Stimulated activated CD8-positive, alpha-beta memory T cell treated with anti-CD3 and anti-CD28 coated beads, Interleukin-12 subunit alpha, Interleukin-12 subunit beta, amount 100 ng/mL, for 1 hour (primary cell): ENCODE results near the gene GLTPD2.
"Not testable (repeated sequence)": the region's sequence is repeated elsewhere in the genome, so short reads cannot be mapped to it uniquely, and the experiment has no call there.

Source experiments
- DNase-seq: peaks from one replicate; pipeline ENCODE4 v3.0.0-alpha.2; 2020; ENCODE audit warnings: low read depth

Gene GLTPD2

DNA sequence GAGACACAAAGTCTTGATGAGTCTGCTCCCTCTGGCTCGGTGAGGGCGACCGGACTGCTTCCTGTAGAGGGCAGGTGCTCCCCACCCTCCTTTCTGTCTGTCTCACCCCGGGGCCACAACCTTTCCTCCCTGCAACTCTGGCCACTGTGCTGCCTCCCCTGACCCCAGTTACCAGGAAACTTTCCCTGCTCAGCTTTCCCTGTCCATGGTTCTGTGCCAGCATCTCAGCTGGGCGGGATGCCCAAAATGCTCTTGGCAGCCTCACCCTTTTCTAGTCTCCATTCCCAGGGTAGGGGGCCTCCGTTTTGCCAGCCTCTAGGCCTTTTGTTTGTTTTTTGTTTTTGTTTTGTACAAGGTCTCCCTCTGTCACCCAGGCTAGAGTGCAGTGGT lies 19.6 kb downstream of the GLTPD2 start:
- DNase-seq: no peak

DNA sequence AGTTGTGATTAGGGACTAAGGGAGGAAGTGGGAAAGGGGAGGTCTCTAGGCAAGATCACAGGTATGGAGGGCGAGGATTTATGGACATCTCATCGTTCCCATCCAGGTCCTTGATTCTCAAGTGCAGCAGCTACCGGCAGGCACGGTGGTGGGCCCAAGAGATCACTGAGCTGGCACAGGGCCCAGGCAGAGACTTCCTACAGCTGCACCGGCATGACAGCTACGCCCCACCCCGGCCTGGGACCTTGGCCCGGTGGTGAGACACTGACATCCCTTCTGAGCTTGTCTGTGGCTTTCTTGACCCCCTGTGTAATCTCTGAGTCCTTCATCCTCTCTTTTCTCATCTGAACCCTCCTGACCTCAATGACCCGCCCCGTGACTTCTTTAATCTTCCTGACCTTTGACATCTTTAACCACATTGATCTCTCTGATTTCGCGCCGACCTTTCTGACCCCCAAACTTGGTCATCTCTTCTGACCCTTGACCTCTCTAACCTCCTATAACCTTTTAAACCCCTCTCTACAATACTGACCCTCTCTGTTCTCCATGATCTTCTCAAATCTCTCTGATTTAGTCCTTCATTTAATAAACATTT lies 22.0 kb downstream of the GLTPD2 start:
- DNase-seq: no peak

DNA sequence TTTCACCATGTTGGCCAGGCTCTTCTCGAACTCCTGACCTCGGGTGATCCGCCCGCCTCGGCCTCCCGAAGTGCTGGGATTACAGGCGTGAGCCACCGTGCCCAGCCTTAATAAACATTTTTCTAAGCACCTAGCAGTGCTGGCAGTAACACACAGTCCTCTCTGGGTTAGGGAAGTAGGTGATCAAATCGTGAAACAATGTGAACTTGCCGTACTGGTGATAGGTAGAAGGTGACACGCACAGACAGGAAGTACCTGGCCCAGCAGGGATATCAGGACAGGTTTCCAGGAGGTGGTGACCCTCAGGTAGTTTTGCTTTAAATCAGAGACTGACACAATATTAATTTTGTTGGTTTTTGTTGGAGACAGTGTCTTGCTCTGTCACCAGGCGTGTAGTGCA lies 22.7 kb downstream of the GLTPD2 start:
- no peak for DNase-seq

DNA sequence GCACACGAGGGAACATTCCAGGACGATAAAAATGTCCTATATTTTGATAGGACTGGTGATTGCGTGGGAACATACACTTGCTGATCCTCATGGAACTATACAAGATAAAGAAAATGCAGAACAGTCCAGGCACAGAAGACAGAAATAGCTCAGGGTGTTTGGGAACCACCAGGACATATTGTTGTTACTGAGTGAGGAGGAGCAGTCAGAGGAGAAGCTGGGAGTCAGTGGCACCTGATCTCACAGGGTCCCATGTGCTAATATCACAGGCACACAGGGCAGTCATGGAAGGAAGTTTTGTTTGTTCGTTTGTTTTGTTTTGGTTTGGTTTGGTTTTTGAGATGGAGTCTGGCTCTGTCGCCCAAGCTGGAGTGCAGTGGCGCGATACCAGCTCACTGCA lies 23.9 kb downstream of the GLTPD2 start:
- no peak for DNase-seq

DNA sequence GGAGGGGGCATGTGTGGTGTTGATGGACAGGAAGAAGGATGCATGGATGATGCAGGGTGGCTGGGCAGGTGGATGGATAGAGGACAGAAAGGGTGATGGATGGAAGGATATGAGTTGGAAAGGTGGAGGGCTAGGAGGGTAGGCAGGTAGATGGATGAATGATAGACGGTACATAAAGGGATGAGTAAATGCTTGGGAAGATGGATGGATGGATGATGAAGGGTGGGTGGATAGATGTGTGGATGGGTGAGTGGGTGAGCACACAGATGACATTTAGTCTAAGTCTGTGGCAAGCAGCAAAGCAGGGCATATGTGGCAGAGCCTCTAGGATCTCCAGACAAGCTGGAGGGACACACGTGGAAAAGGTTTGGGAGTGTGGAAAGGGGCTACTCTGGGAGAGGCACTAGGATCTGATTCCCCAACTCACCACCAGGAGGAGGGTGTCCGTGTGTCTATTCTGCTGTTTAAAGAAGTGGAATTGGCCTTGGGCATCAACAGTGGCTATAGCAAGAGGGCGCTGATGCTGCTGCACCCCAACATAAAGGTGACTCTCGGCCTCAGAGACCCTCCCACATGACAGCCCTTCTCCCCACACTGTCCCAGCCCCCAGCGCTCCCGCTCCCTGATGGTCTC lies 26.4 kb downstream of the GLTPD2 start:
- no peak for DNase-seq

DNA sequence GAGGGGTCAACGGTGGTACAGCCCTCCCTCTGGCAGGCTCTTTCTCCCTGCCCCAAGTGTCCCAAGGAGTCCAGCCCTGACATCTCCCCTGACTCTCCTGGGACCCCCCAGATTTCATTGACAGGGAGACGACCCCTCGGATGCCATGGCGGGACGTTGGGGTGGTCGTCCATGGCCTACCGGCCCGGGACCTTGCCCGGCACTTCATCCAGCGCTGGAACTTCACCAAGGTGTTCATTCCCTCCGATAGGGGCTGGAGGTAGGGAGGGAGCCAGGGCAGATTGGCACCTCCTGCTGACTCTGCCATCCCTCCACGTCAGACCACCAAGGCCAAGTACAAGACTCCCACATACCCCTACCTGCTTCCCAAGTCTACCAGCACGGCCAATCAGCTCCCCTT lies 28.1 kb downstream of the GLTPD2 start:
- no peak for DNase-seq

DNA sequence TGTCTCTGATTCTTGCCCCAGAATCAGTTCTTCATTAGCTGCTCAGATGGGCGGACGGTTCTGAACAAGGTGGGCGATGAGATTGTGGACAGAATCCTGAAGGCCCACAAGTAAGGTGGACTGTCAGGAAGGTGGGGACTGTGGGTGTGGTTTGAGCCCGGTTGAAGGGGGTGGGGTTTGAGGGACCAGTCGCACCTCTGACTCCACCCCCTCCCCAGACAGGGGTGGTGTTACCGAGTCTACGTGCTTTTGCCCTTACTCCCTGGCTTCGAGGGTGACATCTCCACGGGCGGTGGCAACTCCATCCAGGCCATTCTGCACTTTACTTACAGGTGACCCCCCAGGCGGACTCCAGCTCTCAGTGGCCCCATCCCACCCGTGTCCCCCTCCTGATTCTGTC lies 29.5 kb downstream of the GLTPD2 start:
- DNase-seq: no peak

DNA sequence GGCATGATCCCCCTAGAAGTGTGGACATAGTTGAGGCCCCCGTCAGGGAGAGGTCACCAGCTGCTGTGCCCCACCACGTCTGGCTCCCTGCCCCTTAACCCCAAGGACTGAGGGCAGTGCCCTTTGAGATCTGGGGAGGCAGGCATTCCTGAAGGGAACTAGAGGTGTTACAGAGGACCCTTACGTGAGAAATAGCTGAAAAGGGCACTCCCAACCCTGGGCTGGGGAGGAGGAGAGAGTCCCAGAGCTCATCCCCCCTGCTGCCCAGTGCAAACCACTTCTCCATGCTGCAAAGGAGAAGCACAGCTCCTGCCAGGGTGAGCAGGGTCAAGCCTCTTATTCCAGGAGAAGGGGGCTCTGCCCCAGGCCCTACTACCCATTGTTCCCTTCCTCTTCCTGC lies 34.1 kb downstream of the GLTPD2 start:
- no peak for DNase-seq

DNA sequence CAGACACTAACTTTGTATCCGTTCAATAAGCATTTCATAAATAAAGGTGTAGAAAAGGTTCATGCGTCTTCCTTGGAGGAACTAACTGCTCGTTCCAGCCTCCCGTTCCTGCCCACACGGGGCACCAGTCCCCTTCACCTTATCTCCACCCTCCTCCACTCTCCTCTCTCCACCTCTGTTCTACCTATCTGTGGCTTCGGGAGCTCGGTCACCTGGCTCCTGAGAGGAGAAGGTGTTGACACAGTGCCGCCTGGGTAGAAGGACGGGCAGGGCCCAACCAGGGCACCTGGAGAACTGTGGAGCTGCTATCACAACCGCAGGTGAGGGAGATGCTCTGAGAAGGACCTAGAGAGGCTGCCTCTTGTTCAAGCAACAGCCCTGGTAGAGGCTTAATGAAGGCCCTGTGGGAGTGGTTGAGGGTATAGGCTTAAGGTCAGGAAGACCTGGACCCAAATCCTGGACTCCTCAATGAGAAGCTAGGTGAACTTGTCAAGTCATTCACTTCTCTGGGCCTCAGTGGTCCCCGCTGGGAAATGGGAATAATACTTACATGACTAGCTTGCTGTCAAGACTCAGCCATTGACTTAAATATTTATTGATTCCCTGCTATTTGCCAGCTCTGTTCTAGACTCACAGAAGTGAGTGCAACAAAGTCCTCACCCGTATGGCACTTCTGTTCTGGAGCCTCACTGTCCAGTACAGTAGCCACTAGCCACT lies 34.8 kb downstream of the GLTPD2 start:
- DNase-seq: no peak

DNA sequence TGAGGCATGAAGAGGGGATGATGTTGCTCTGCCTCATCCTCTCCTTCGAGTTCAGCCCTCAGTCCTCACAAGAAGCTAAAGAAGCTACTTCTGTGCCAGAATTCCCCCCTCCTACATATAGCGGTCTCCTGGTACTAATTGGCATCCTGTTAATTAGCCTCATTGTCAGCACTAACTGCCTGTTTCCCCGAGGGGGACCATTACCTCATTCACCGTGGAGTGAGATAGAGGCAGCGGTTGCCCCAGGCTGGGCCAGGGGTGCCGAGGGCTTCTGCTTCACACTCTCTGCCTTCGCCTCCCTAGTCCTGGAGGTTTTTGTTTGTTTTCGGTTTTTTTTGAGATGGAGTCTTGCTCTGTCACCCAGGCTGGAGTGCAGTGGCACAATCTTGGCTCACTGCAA lies 38.6 kb downstream of the GLTPD2 start:
- DNase-seq: no peak

DNA sequence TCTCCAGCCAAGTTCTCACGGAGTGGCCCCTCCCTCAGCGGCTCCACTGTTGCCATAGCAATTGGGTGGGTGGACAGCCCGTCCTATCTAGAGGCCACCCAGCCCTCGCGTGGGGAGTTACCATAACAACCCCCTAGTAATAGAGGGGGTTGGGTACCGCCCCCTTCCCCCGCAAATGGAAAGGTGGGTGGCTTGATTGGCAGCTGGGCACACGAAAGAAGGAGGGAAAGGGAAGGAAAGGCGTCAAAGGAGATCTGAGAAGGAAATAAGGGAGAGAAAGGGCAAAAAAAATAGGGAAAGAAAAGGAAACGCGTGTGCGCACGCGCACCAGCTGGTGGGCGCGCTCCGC lies 44.0 kb downstream of the GLTPD2 start:
- not testable (repeated sequence) for DNase-seq

DNA sequence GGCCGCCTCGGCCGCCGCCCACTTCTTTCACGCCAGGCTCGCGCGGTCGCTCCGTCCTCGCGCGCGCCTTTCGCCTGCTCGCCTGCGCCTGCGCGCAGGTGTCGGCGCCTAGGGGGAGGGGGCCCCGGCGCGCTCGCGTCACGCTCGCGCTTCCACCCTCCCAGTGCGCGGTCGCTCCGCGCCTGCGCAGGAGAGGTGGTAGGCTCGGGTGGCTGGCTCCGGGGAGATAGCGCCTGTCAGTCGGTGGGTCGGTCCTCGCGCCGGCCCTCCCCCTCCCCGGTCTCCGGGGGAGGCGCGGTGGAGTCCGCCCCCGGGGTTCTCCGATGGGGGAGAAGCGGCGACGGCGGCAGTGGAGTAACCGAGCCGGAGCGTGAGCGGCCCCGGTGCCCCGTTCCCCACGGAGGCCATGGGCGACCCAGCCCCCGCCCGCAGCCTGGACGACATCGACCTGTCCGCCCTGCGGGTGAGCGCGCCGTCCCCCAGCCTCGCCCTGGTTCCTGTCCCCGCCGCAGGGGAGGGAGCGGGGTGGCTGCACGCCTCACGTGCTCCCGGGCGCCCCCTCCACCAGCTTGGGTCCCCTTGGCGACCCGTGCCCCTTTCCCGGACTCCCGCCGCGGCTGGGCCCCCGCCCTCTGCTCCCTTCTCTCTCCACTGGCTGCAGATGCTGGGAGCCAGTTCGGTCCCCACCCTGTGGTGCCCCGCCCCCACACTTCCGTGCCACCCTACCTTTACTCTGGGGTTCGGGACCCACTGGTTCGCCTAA lies 44.6 kb downstream of the GLTPD2 start, which contains the start of gene MINK1:
Gene MINK1, plus strand, starts transcription at position 163 of the 763 bp plus-strand sequence. Its CDS starts 244 bp downstream, at position 407.
- DNase-seq: peak; percentile 79

DNA sequence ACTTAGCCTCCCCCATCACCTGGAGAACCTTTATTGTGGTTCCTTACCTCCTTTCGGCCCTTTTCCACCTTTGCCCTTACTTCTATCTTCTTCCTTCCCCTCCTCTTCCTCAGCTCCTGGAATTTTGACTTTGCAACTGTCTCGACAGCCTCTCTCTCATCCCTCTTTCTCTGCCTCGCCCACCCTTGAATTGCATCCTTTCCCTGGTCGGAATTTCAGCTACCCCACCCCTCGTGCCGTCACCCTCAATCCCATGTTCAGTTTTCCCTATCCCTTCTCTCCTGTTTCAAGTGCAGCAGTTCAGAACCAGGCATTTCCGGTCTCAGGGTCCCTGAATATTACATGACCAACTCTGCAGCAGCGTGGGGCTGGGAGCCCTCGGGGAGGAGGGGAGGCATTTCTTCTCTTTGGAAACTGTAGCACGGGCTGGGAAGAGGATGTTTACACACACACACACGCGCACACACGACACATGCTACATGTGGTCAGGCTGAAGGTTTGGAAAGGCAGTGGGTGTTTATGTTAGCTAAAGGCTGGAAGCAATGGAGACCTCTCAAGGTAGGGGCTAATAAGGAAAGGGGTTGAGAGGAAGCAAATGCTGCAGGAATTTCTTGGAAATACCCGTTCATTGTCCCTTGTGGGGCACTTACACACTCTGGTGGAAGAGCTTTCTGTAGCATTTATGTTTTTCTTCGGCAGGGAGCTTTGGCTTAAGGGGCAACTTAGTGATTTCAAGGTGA lies 45.3 kb downstream of the GLTPD2 start:
- DNase-seq: no peak

DNA sequence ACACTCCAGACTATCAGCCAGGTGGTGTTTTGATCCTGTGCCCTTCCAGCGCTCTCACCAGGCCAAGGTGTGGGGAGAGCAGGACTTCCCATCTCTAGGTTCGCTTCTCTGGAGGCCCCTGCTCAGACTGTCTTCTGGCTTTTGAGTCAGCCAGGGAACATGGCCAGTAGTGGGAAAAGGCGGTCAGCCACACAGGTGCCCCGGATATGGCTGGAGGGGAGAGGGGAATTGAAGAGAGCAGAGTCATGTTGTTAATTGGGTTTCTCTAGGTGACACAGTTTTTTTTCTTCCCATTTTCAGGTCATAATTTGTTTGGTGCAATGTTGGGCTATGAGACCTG lies 45.9 kb downstream of the GLTPD2 start:
- DNase-seq: no peak

DNA sequence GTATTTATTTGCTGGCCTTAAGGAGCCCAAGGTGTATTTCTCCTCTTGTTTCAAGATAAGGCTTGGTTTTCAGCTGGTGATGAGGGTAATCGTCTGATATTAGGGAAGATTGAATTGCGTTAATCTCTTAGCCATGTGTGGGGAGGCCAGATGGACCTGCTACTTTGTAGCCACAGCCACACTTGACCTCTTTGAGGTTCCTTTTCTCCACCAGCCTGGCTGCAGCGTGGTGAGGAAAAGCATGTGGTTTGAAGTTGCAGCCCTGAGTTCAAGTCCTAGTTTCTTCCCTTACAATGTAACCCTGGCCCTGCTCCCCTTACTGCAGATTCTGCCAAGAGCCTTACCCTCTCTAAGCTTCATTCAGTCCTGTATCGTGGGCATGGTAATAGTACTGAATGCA lies 47.5 kb downstream of the GLTPD2 start:
- DNase-seq: no peak

DNA sequence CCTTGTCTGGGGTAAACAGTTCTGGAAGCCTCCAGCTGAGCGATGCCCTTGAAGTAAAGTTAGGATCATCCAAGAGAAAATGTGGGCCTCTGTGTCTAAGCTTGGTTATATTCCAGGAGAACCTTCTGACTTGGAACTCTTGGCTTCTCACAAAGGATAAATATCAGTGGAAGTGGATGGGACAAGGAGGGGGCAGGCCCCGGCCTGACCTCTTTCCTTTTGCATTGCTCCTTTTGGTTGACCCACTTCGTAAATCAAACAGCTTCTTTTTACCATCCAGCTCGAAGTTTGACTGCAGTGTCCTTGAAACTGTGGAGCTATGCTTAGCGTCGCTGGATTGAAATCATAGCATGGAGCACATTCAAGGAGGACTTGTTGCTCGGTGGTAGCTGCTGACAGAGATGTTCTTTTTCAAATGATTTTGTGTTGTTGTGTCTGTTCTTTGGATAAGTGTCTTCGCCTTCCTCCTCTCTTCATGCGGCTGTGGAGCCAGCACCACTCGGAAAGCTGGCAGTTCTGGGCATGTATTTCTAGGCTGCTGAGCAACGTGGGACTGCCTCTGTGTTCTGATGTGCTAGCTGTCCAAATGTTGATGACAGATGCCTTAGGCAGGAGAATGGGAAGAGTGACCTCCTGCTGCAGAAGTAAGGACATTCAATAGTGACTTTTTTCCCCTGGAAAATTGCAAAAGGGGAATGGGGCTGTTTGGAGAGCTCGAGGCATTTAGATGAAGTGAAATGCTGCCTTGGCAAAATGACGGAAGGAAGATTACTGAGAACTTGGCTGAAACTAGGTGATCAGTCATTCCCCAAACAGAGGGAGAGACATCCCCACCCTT lies 48.9 kb downstream of the GLTPD2 start:
- no peak for DNase-seq

DNA sequence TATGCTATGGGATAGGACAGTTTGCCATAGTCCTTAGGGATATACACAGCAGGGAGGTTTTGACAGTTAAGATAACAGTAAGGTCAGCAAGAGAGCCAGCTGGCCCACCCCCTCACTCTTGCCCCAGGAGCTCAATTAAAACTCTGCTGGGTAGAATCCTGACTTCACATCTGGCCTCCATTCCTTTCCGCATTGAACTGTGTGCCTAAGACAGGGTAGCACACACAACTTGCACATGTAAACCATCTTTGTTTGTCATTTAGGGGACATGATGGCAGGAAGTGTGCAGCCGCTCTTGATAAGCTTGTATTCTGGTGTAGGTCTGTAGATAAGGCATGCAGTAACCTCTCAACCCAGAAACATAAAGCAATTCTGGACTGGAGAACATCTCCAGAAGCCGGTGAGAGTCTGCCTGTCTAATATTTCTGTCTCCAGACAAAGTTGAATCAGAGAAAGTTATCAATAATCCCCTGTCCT lies 49.6 kb downstream of the GLTPD2 start:
- DNase-seq: no peak

DNA sequence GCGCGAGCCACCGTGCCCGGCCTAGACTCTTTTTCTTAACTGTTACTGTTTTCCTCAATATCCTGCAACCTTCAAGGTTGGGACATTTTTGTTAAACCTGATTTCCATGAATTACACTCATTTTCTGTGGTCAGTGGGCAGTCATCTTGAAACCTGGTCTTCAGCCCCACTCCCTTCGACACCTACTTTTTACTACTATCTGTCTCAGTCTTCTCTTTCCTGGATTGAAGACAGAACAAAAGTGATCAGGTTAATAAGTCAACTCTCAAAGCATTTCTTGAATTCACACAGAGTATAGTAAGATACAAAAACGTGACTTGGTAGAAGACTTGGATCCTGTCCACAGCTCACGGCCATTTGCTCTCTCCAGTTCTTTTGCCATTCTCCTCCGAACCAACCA lies 50.5 kb downstream of the GLTPD2 start:
- DNase-seq: no peak
